Mucosa of rectum (tissue), 2 donors: ENCODE measurements around the gene OPRL1.

Source experiments
- H3K27ac ChIP-seq, 2 donors: one replicate each; pipeline ENCODE4 v1.7.0; 2013; ENCODE audit warnings: inconsistent platforms in 2 of 2, low read depth in 2 of 2, low read length in 2 of 2
- H3K27me3 ChIP-seq, 2 donors: one replicate each; pipeline ENCODE4 v1.7.0; 2013; ENCODE audit warnings: low read length in 2 of 2; ENCODE audit not compliant: control insufficient read depth in 2 of 2, insufficient read depth in 2 of 2
- H3K36me3 ChIP-seq, 2 donors: one replicate each; pipeline ENCODE4 v1.7.0; 2013; ENCODE audit warnings: low read length in 2 of 2; ENCODE audit not compliant: control insufficient read depth in 2 of 2, insufficient read depth in 2 of 2
- H3K4me1 ChIP-seq, 2 donors: one replicate each; pipeline ENCODE4 v1.7.0; 2013; ENCODE audit warnings: low read length in 2 of 2, mild to moderate bottlenecking in 1 of 2; ENCODE audit not compliant: control insufficient read depth in 2 of 2, insufficient read depth in 2 of 2
- H3K4me3 ChIP-seq, 2 donors: one replicate each; pipeline ENCODE4 v1.7.0; 2013; ENCODE audit warnings: low read length in 2 of 2
- H3K9ac ChIP-seq, 2 donors: one replicate each; pipeline ENCODE4 v1.7.0; 2013; ENCODE audit warnings: low read length in 2 of 2, low read depth in 1 of 2, mild to moderate bottlenecking in 1 of 2
- H3K9me3 ChIP-seq, 2 donors: one replicate each; pipeline ENCODE4 v1.7.0; 2013; ENCODE audit warnings: low read length in 2 of 2; ENCODE audit not compliant: control insufficient read depth in 2 of 2
- donor health status: healthy.
- donor health status: Normal muscosa, but diverticular disease.

Gene OPRL1

GRCh38 chr20:64065974-64066343, 13.9 kb upstream of the OPRL1 start:
- Histone ChIP-seq H3K4me1 (peaks cover 14 to 17% of the 10 kb centered on the region in 2 donors), H3K36me3 (no peaks in the 10 kb centered on the region), H3K27me3 (no peaks in the 10 kb centered on the region), H3K9me3 (no peaks in the 10 kb centered on the region), H3K4me3 (no peak overlapping the region), H3K27ac (no peak overlapping the region), H3K9ac (no peak overlapping the region)

DNA sequence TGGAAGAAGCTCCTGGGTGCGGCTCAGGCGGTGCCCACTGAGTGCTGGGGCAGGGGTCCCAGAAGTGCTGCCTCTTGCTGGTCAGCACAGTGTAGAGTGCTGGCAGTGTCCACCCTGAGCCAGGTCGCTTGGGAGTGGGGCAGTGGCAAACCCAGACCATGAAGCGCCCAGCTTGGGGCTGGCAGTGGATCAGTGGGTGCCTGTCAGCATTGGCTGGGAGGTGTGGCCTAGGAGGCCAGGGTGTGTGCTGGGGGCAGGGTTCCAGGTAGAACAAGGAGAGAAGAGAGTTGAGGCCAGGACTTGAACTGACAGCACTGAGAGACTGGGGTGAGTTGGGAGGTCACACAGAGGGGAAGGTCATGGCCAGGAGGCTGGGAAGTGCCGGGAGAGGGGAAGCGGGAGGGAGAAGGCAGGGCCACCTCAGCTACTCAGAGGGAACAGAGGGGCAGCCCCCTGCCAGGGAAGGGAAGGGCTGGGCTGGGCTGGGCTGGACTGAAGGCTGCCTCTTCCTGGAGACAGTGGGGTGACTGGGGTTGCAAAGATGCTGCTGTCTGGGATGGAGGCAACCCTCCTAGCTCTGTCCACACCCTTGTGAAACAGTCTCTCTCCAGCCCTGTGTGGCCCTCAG, 12.8 kb upstream of the OPRL1 start:
- peaks cover 14 to 17% of the 10 kb centered on the region in 2 donors for H3K4me1 ChIP-seq
- H3K27me3 ChIP-seq = no peaks in the 10 kb centered on the region
- H3K9ac ChIP-seq = no peak overlapping the region
- no peak overlapping the region for H3K4me3 ChIP-seq
- H3K36me3 ChIP-seq = no peaks in the 10 kb centered on the region
- no peaks in the 10 kb centered on the region for H3K9me3 ChIP-seq
- no peak overlapping the region for H3K27ac ChIP-seq

DNA sequence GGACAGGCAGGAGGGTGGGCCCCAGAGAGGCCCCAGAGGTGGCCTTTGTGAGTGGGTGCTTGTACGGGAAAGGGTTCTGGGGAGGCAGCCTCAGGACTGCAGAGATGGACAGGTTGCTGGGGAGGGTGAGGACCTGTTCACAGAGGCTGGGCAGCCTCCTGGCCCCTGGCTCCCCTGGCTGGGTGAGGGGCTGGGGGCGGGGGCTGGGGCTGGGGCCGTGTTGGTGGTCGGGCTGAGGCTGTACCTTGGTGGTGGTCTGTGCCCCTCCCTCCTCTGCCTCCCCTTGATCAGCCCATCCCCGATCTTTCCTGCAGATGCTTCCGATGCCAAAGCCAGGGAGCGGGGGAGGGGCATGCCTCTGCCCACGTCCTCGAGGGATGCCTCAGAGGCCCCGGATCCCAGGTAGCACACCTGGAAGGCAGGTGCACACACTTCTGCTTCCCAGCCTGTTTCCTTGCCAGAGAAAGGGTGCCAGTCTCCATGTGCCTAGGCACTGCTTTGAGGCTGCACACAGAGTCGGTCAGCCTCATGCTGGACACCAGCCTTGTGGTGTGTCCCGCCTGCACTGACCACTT, 12.1 kb upstream of the OPRL1 start:
- no peaks in the 10 kb centered on the region for H3K9me3 ChIP-seq
- H3K9ac ChIP-seq = no peak overlapping the region

GRCh38 chr20:64068386-64069208, 11.3 kb upstream of the OPRL1 start:
- Histone ChIP-seq H3K36me3 (peaks cover under 1% of the 10 kb centered on the region in 2 donors), H3K9me3 (no peaks in the 10 kb centered on the region), H3K9ac (no peak overlapping the region), H3K4me3 (no peak overlapping the region), H3K27ac (no peak overlapping the region), H3K27me3 (no peaks in the 10 kb centered on the region), H3K4me1 (peaks cover 3 to 13% of the 10 kb centered on the region in 2 donors)

More for the DNA sequence above, 12.1 kb upstream of the OPRL1 start:
- no peaks in the 10 kb centered on the region for H3K27me3 ChIP-seq
- H3K4me1 ChIP-seq = peaks cover 9 to 13% of the 10 kb centered on the region in 2 donors
- H3K4me3 ChIP-seq = no peak overlapping the region
- H3K27ac ChIP-seq = no peak overlapping the region
- H3K36me3 ChIP-seq = no peaks in the 10 kb centered on the region

DNA sequence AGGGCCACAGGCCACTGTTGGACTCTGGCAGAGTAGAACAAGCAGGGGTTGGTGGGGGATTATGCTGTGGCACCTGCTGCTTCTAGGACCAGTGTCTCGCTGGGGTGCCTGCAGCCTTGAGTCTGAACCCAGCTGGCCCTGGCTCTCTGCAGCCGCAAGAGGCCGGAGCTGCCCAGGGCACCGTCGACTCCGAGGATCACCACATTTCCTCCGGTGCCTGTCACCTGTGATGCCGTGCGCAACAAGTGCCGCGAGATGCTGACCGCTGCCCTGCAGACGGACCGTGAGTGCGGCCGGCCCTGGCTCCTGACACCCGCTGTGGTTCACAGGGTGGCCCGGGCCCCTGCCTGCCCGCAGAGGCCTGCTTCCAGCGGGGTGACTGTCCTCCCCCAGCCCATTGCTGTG, 10.7 kb upstream of the OPRL1 start:
- Histone ChIP-seq H3K27me3 (no peaks in the 10 kb centered on the region), H3K27ac (no peak overlapping the region), H3K9ac (no peak overlapping the region), H3K4me1 (peaks cover 3 to 13% of the 10 kb centered on the region in 2 donors), H3K36me3 (peaks cover 5 to 6% of the 10 kb centered on the region in 2 donors), H3K4me3 (no peak overlapping the region), H3K9me3 (no peaks in the 10 kb centered on the region)

DNA sequence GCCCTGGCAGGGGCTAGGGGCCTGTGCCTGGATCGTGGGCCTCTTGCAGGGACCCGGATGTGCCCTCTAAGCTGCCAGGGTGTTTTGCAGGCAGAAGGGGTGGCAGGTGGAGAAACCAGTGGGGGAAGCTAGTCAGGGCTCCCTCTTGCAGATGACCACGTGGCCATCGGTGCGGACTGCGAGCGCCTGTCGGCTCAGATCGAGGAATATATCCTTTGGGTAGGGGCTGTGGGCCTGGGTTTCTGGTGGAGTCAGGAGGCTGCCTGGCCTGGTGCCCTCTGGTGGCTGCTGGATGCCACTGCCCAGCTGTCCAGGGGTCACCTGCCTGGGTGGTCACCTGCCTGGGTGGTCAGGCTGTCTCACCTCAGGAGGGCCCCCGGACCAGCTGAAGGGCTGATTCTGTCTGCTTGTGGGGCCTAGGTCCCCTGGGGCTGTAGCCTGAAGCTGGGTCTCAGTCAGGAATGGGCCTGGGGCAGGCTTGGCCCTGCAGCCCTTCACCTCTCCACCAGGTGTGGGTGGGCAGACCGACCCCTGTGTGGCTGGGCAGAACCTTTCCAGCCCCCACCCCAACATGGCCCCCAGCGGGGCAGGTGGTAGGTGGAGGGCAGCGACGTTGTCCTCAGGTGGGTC, 10.2 kb upstream of the OPRL1 start:
- Histone ChIP-seq H3K36me3 (peaks cover 5 to 6% of the 10 kb centered on the region in 2 donors), H3K4me1 (peaks cover 3 to 13% of the 10 kb centered on the region in 2 donors), H3K4me3 (no peak overlapping the region), H3K27ac (no peak overlapping the region), H3K9me3 (no peaks in the 10 kb centered on the region), H3K27me3 (no peaks in the 10 kb centered on the region), H3K9ac (no peak overlapping the region)

GRCh38 chr20:64070244-64070993, 9.5 kb upstream of the OPRL1 start:
- H3K4me1 ChIP-seq = peaks cover 3 to 11% of the 10 kb centered on the region in 2 donors
- H3K27ac ChIP-seq = no peak overlapping the region
- H3K4me3 ChIP-seq = no peak overlapping the region
- no peak overlapping the region for H3K9ac ChIP-seq
- H3K36me3 ChIP-seq = peaks cover 5 to 6% of the 10 kb centered on the region in 2 donors
- H3K9me3 ChIP-seq = no peaks in the 10 kb centered on the region
- H3K27me3 ChIP-seq = no peaks in the 10 kb centered on the region

DNA sequence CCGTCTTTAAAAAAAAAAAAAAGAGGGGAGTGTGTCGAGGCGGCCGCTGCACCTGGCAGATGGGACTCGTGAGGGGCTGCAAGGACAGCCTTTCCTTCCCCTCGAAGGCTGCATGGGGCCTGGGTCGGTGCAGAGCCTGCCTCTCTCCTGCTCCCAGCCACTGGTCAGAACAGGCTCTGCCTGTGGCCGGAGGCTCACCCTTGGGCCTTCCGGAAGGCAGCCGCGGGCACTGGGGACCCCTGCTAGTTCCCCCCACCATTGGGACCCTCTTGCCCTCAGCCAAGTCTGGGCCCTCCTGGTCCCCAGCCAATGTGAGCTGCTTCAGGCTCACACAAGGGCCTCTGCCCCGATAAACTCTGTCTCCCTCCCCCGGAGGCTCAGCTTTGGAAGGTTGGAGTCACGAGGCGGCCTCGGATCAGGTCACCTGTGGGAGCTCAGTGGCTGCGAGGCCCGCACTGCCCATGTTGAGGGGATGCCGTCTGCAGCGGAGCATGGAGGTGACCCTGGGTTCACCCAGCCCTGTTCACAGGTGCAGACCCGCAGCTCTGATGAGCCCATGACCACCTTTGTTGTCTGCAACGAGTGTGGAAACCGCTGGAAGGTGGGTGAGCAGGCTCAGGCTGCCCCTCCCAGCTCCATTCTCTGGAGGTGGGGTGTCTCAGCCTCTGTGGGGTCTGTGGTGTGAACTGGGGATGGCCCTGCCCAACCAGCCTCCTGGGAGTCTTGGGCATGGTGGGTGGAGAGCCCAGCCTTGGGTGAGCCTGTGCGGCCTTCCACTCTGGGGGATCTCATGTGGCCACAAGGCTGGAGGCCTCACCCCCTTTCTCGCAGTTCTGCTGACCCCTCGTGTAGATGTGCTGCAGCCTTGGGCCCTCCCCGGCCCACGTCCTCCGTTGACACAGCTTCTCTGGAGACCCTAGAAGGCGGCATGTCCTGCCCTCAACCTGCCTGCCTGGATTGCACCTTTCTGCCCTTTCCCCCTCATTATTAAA, 8.2 kb upstream of the OPRL1 start:
- peaks cover 0 to 1% of the 10 kb centered on the region in 2 donors for H3K4me1 ChIP-seq
- no peaks in the 10 kb centered on the region for H3K9me3 ChIP-seq
- H3K27me3 ChIP-seq = no peaks in the 10 kb centered on the region
- H3K9ac ChIP-seq = no peak overlapping the region
- H3K4me3 ChIP-seq = no peak overlapping the region
- no peak overlapping the region for H3K27ac ChIP-seq
- peaks cover 5 to 6% of the 10 kb centered on the region in 2 donors for H3K36me3 ChIP-seq
